Stimulated activated naive CD8-positive, alpha-beta T cell treated with anti-CD3 and anti-CD28 coated beads, Interleukin-15, amount 100 ng/mL, for 72 hours (primary cell): ENCODE results near the gene SNRNP70.

Experiments
- ATAC-seq: fragments of 150-1000 bp; cut with Tn5 transposase; 2 replicates; pipeline ENCODE4 v1.10.0; 2021; ENCODE audit warnings: mild to moderate bottlenecking, moderate library complexity
- DNase-seq, 2 donors: peaks; one replicate each; pipeline ENCODE4 v3.0.0; 2021 to 2022
- H3K27ac Mint-ChIP-seq, 2 donors: one replicate each; pipeline ENCODE4 v1.8.0; 2022; ENCODE audit warnings: mild to moderate bottlenecking in 2 of 2, mixed read lengths in 2 of 2, moderate library complexity in 2 of 2
- H3K27me3 Mint-ChIP-seq: one replicate; pipeline ENCODE4 v1.8.0; 2022; ENCODE audit warnings: mixed read lengths
- H3K4me1 Mint-ChIP-seq: one replicate; pipeline ENCODE4 v1.8.0; 2022; ENCODE audit warnings: mild to moderate bottlenecking, mixed read lengths
- H3K4me3 Mint-ChIP-seq, 2 donors: one replicate each; pipeline ENCODE4 v1.8.0; 2022; ENCODE audit warnings: mild to moderate bottlenecking in 2 of 2, mixed read lengths in 2 of 2, moderate library complexity in 1 of 2
- H3K9me3 Mint-ChIP-seq, 2 donors: one replicate each; pipeline ENCODE4 v1.8.0; 2022; ENCODE audit warnings: mixed read lengths in 2 of 2

Gene SNRNP70

GRCh38 chr19:49153167-49153809, 68.0 kb downstream of the SNRNP70 start:
- Mint-ChIP-seq H3K27me3 (peaks cover 100% of the 10 kb centered on the region), H3K9me3 (peaks cover 0 to 13% of the 10 kb centered on the region in 2 donors), H3K4me3 (no peak overlapping the region), H3K27ac (no peak overlapping the region), H3K4me1 (peaks cover 39% of the 10 kb centered on the region)
- no peak for DNase-seq
- ATAC-seq = no peak

- Mint-ChIP-seq H3K27ac (no peak overlapping the region), H3K27me3 (peaks cover 100% of the 10 kb centered on the region), H3K4me1 (peaks cover 33% of the 10 kb centered on the region), H3K4me3 (no peak overlapping the region), H3K9me3 (peaks cover 0 to 13% of the 10 kb centered on the region in 2 donors)
- DNase-seq = no peak
- no peak for ATAC-seq
These were observed 69.0 kb downstream of the SNRNP70 start for GRCh38 chr19:49154279-49154678.

- Mint-ChIP-seq H3K9me3 (peaks cover 0 to 13% of the 10 kb centered on the region in 2 donors), H3K4me3 (no peak within 1 kb of the TSS), H3K27me3 (peaks cover 100% of the 10 kb centered on the region), H3K27ac (no peak within 1 kb of the TSS), H3K4me1 (peaks cover 24% of the 10 kb centered on the region)
- ATAC-seq (no peak), DNase-seq (no peak)
These were observed 70.0 kb downstream of the SNRNP70 start, which contains the start of gene HRC for GRCh38 chr19:49155005-49155819. Gene HRC, minus strand, starts transcription at chr19:49155396. Its CDS starts 159 bp downstream, at chr19:49155237.

GRCh38 chr19:49155820-49156346, 70.6 kb downstream of the SNRNP70 start:
- ATAC-seq = no peak
- H3K27ac Mint-ChIP-seq = no peak overlapping the region
- H3K27me3 Mint-ChIP-seq = peaks cover 100% of the 10 kb centered on the region
- peaks cover 19% of the 10 kb centered on the region for H3K4me1 Mint-ChIP-seq
- H3K9me3 Mint-ChIP-seq = peaks cover 0 to 13% of the 10 kb centered on the region in 2 donors
- no peak overlapping the region for H3K4me3 Mint-ChIP-seq
- no peak for DNase-seq

GRCh38 chr19:49157445-49158224, 72.4 kb downstream of the SNRNP70 start, which contains the start of gene TRPM4:
Gene TRPM4, plus strand, starts transcription at chr19:49157792. Its CDS starts 75 bp downstream, at chr19:49157867.
- peaks cover 0 to 13% of the 10 kb centered on the region in 2 donors for H3K9me3 Mint-ChIP-seq
- DNase-seq (no peak), ATAC-seq (peak; percentile 61)
- H3K4me3 Mint-ChIP-seq = peak within 1 kb of the TSS; percentile 59 to 64
- peaks cover 86% of the 10 kb centered on the region for H3K27me3 Mint-ChIP-seq
- no peak within 1 kb of the TSS for H3K27ac Mint-ChIP-seq
- H3K4me1 Mint-ChIP-seq = peaks cover 8% of the 10 kb centered on the region
